H1 (cell line): Measurements from ENCODE around the gene STIMATE. TPM values are rescaled to one million over a fixed set of nuclear protein-coding genes. Genes with fewer than 3 reads are reported as not detected.

Experiments used
- CTCF ChIA-PET: fragments of 300-600 bp; sonication (Branson Sonifier 250); formaldehyde crosslinking; loops from one replicate; lab custom pipeline; 2021; ENCODE audit not compliant: partially characterized antibody; lab: Charles Lee
- POLR2A ChIA-PET: fragments of 300-600 bp; sonication (Branson Sonifier 250); formaldehyde crosslinking; loops from one replicate; lab custom pipeline; 2021; ENCODE audit warnings: inconsistent platforms; ENCODE audit not compliant: partially characterized antibody; lab: Charles Lee
- DNase-seq, 2 experiments: peaks; one replicate each; pipeline versions ENCODE4 v3.0.0 to v3.0.0-alpha.2; 2010 to 2022; ENCODE audit warnings: low spot score in 2 of 2, low read depth in 1 of 2, mixed read lengths in 1 of 2
- FAIRE-seq: peaks from 2 replicates; lab custom pipeline; 2011; peaks lifted over from hg19 to GRCh38; lab: Jason Lieb, UNC
- H2AFZ ChIP-seq: 2 replicates; pipeline ENCODE4 v1.8.1; 2012; ENCODE audit warnings: low read length, inconsistent platforms
- H2AK5ac ChIP-seq: 2 replicates; pipeline ENCODE4 v1.6.1; 2013; ENCODE audit warnings: low read depth, low read length
- H2BK120ac ChIP-seq: replicated peaks from 2 replicates; pipeline ENCODE3; 2013; ENCODE audit warnings: low read depth, low read length, inconsistent platforms
- H2BK12ac ChIP-seq: 2 replicates; pipeline ENCODE4 v1.6.1; 2013; ENCODE audit warnings: low read depth, low read length
- H2BK15ac ChIP-seq: 2 replicates; pipeline ENCODE4 v1.6.1; 2013; ENCODE audit warnings: low read length
- H2BK20ac ChIP-seq: 2 replicates; pipeline ENCODE4 v1.6.1; 2013; ENCODE audit warnings: low read length
- H2BK5ac ChIP-seq: 2 replicates; pipeline ENCODE4 v1.6.1; 2013; ENCODE audit warnings: low read depth, low read length
- H3K14ac ChIP-seq: 2 replicates; pipeline ENCODE4 v1.6.1; 2013; ENCODE audit warnings: inconsistent platforms; ENCODE audit not compliant: insufficient read length
- H3K18ac ChIP-seq: 2 replicates; pipeline ENCODE4 v1.6.1; 2013; ENCODE audit warnings: low read length; ENCODE audit errors: extremely low read depth
- H3K23ac ChIP-seq: 2 replicates; pipeline ENCODE4 v1.6.1; 2013; ENCODE audit warnings: inconsistent platforms; ENCODE audit not compliant: insufficient read length
- H3K23me2 ChIP-seq: 2 replicates; pipeline ENCODE4 v1.6.1; 2013; ENCODE audit warnings: low read depth, low read length
- H3K27ac ChIP-seq: 2 replicates; pipeline ENCODE4 v1.6.1; 2011; ENCODE audit warnings: low read depth, low read length, inconsistent platforms
- H3K27me3 ChIP-seq, 4 experiments: replicated peaks in 1 of 4; 1 replicate in 1 of 4; 2 replicates in 3 of 4; pipeline versions ENCODE4 v1.6.1 to v1.8.1; 2011 to 2013; ENCODE audit warnings: low read length in 3 of 4, mild to moderate bottlenecking in 3 of 4, inconsistent platforms in 2 of 4, mixed read lengths in 2 of 4, moderate library complexity in 1 of 4; ENCODE audit not compliant: control insufficient read depth in 3 of 4, insufficient read depth in 3 of 4; ENCODE audit errors: extremely low read depth in 1 of 4
- H3K36me3 ChIP-seq, 4 experiments: 2 replicates each; pipeline versions ENCODE4 v1.6.1 to v1.8.1; 2011 to 2013; ENCODE audit warnings: mild to moderate bottlenecking in 4 of 4, low read length in 3 of 4, moderate library complexity in 2 of 4, control low read depth in 1 of 4, inconsistent platforms in 1 of 4; ENCODE audit not compliant: insufficient read depth in 4 of 4, control insufficient read depth in 2 of 4
- H3K4ac ChIP-seq: replicated peaks from 2 replicates; pipeline ENCODE3; 2013; ENCODE audit warnings: low read length, low read depth, mixed read lengths, inconsistent platforms; ENCODE audit not compliant: insufficient read length
- H3K4me1 ChIP-seq, 4 experiments: replicated peaks in 1 of 4; 1 replicate in 1 of 4; 2 replicates in 3 of 4; pipeline versions ENCODE4 v1.6.1 to v1.8.1; 2011 to 2013; ENCODE audit warnings: low read length in 3 of 4, inconsistent platforms in 2 of 4, mixed read lengths in 1 of 4; ENCODE audit not compliant: insufficient read depth in 4 of 4, control insufficient read depth in 3 of 4
- H3K4me2 ChIP-seq, 2 experiments: 2 replicates each; pipeline versions ENCODE4 v1.6.1 to v1.8.1; 2011 to 2013; ENCODE audit warnings: low read depth in 2 of 2, low read length in 2 of 2, control low read depth in 1 of 2, inconsistent platforms in 1 of 2, mild to moderate bottlenecking in 1 of 2; ENCODE audit not compliant: insufficient read depth in 1 of 2
- H3K4me3 ChIP-seq, 4 experiments: fragments of 200-600, 300-600 bp in 1 of 4; sonication (generic), shearing (Covaris generic), sonication (Bioruptor Twin) in 1 of 4; 2 replicates each; pipeline versions ENCODE4 v1.5.1 to v1.8.1; 2011 to 2016; ENCODE audit warnings: low read length in 4 of 4, low read depth in 3 of 4, control low read depth in 2 of 4, inconsistent platforms in 2 of 4, mild to moderate bottlenecking in 2 of 4, mixed read lengths in 1 of 4, moderate library complexity in 1 of 4; ENCODE audit not compliant: insufficient read depth in 2 of 4; ENCODE audit errors: extremely low read depth in 1 of 4
- H3K56ac ChIP-seq: replicated peaks from 2 replicates; pipeline ENCODE3; 2013; ENCODE audit warnings: low read depth, mild to moderate bottlenecking, mixed read lengths, low read length, inconsistent platforms; ENCODE audit not compliant: insufficient read length
- H3K79me1 ChIP-seq: 2 replicates; pipeline ENCODE4 v1.6.1; 2013; ENCODE audit warnings: low read depth, low read length, control low read depth
- H3K79me2 ChIP-seq, 2 experiments: 2 replicates each; pipeline versions ENCODE4 v1.6.1 to v1.8.1; 2012 to 2013; ENCODE audit warnings: low read length in 2 of 2, mild to moderate bottlenecking in 2 of 2, inconsistent platforms in 1 of 2; ENCODE audit not compliant: insufficient read depth in 2 of 2, control insufficient read depth in 1 of 2
- H3K9ac ChIP-seq, 4 experiments: replicated peaks in 1 of 4; 1 replicate in 1 of 4; 2 replicates in 3 of 4; pipeline versions ENCODE4 v1.6.1 to v1.8.1; 2011 to 2013; ENCODE audit warnings: low read depth in 3 of 4, low read length in 3 of 4, control low read depth in 2 of 4, mild to moderate bottlenecking in 2 of 4, moderate library complexity in 2 of 4, inconsistent platforms in 1 of 4; ENCODE audit errors: extremely low read depth in 1 of 4
- H3K9me3 ChIP-seq, 2 experiments: 2 replicates each; pipeline versions ENCODE4 v1.6.1 to v1.8.1; 2012 to 2013; ENCODE audit warnings: mild to moderate bottlenecking in 2 of 2, moderate library complexity in 2 of 2, control low read depth in 1 of 2, inconsistent platforms in 1 of 2, low read depth in 1 of 2, low read length in 1 of 2, mixed read lengths in 1 of 2; ENCODE audit not compliant: insufficient read depth in 2 of 2
- H4K20me1 ChIP-seq, 2 experiments: replicated peaks in 1 of 2; 2 replicates each; pipeline versions ENCODE3 to v1.8.1; 2011 to 2013; ENCODE audit warnings: inconsistent platforms in 2 of 2, low read length in 2 of 2, mild to moderate bottlenecking in 1 of 2; ENCODE audit not compliant: insufficient read depth in 2 of 2, control insufficient read depth in 1 of 2
- H4K5ac ChIP-seq: 2 replicates; pipeline ENCODE4 v1.6.1; 2013; ENCODE audit warnings: low read length, low read depth, mixed read lengths, inconsistent platforms; ENCODE audit not compliant: insufficient read length
- H4K8ac ChIP-seq: 2 replicates; pipeline ENCODE4 v1.8.0; 2013; ENCODE audit warnings: mild to moderate bottlenecking, moderate library complexity, low read length, inconsistent platforms; ENCODE audit not compliant: insufficient read depth; ENCODE audit errors: extremely low read depth
- H4K91ac ChIP-seq: replicated peaks from 2 replicates; pipeline ENCODE3; 2013; ENCODE audit warnings: low read length, mixed read lengths, inconsistent platforms; ENCODE audit not compliant: insufficient read length
- ATF2 ChIP-seq: IDR thresholded peaks from 2 replicates; pipeline ENCODE4 v1.6.1; 2012; ENCODE audit warnings: low read length, inconsistent platforms
- BRCA1 ChIP-seq: IDR thresholded peaks from 2 replicates; pipeline ENCODE4 v1.6.1; 2012; ENCODE audit warnings: low read depth, low read length, improper control_type of control experiment
- JUN ChIP-seq: IDR thresholded peaks from 2 replicates; pipeline ENCODE4 v1.6.1; 2011; ENCODE audit warnings: low read depth, mild to moderate bottlenecking, improper control_type of control experiment, low read length
- PHF8 ChIP-seq: fragments of 200-600 bp; sonication (generic); conservative IDR thresholded peaks from 2 replicates; pipeline ENCODE4 v1.7.1; 2012; ENCODE audit warnings: low read depth, mild to moderate bottlenecking, inconsistent platforms, low read length, moderate library complexity
- RAD21 ChIP-seq, 2 experiments: IDR thresholded peaks in 1 of 2; conservative IDR thresholded peaks in 1 of 2; 2 replicates each; pipeline ENCODE4 v1.6.1; 2011; ENCODE audit warnings: low read depth in 2 of 2, low read length in 2 of 2, improper control_type of control experiment in 1 of 2, inconsistent platforms in 1 of 2, mild to moderate bottlenecking in 1 of 2, moderate library complexity in 1 of 2
- RXRA ChIP-seq: IDR thresholded peaks from 2 replicates; pipeline ENCODE4 v1.6.1; 2011; ENCODE audit warnings: low read depth, mild to moderate bottlenecking, low read length, moderate library complexity; ENCODE audit not compliant: insufficient read depth
- WGBS, 2 experiments: shearing (Covaris generic) in 1 of 2; methylation state at CpG; one replicate each; pipeline versions ENCODE4 v1.1.6 to v1.1.7; 2013 to 2015; ENCODE audit warnings: low lambda C conversion rate in 2 of 2, mixed read lengths in 2 of 2, inconsistent platforms in 1 of 2, low coverage in 1 of 2, missing lambda C conversion rate in 1 of 2; ENCODE audit not compliant: insufficient replicate concordance in 2 of 2, insufficient coverage in 1 of 2, insufficient read length in 1 of 2; ENCODE audit errors: extremely low coverage in 1 of 2, missing lambda C conversion rate in 1 of 2; 5-methylcytosine and 5-hydroxymethylcytosine counted together
- polyA plus RNA-seq, 7 experiments: library from polyadenylated mRNA; depleted of rRNA in 3 of 7; stranded (reverse) in 5 of 7; unstranded in 2 of 7; fragments of >200 nt in 5 of 7; fragments of 200-250 nt in 2 of 7; gene quantifications; 1 replicate in 5 of 7; 2 replicates in 1 of 7; 4 replicates in 1 of 7; pipeline versions ENCODE4 v1.2.1 to v1.2.3, GENCODE V29; 2011 to 2013; ENCODE audit warnings: missing spikeins in 2 of 7, mixed read lengths in 2 of 7
- total RNA-seq: library from RNA; stranded (reverse); fragmentation: NEBNext Ultra II Directional; extraction: Animal tissue kit (Norgen Biotek cat#: 25700); gene quantifications from 2 replicates; pipeline ENCODE4 v1.2.1, GENCODE V29; 2021

Gene STIMATE
- total and polyA plus RNA-seq, 2 of the 8 experiments (the other 6 are each of a cell fraction or from before 2014, with no cell fraction given) = 17.5 to 22.1 TPM

GRCh38 chr3:52934630-52935530, 37.5 kb upstream of the STIMATE start:
- Histone ChIP-seq H2AFZ (no peak overlapping the region), H3K4me2 (no peak overlapping the region), H3K79me2 (no peaks in the 10 kb centered on the region), H2BK12ac (no peak overlapping the region), H3K79me1 (no peaks in the 10 kb centered on the region), H3K18ac (no peak overlapping the region), H2BK15ac (no peak overlapping the region), H3K4me3 (no peak overlapping the region), H3K27ac (no peak overlapping the region), H3K23me2 (no peaks in the 10 kb centered on the region), H4K91ac (no peak overlapping the region), H3K36me3 (no peaks in the 10 kb centered on the region), H3K4me1 (no peaks in the 10 kb centered on the region), H2BK5ac (no peak overlapping the region), H3K14ac (no peak overlapping the region), H4K8ac (no peak overlapping the region), H3K23ac (no peak overlapping the region), H3K9me3 (no peaks in the 10 kb centered on the region), H3K56ac (no peak overlapping the region), H2AK5ac (no peak overlapping the region), H4K5ac (no peak overlapping the region), H2BK120ac (no peak overlapping the region), H3K4ac (no peak overlapping the region), H3K27me3 (no peaks in the 10 kb centered on the region), H4K20me1 (no peaks in the 10 kb centered on the region), H2BK20ac (no peak overlapping the region), H3K9ac (no peak overlapping the region)
- POLR2A ChIA-PET = no interaction called here
- WGBS, 2 experiments = 45% methylated on average over 8 of the region's 8 CpGs; no CpG with 5 or more reads in 1 of the 2 experiments
- CTCF ChIA-PET = interaction anchor here (0.6 to 2.8 kb wide), 38 partner anchors 8 to 142 kb away, joined by 3 to 27 read pairs (median 3); no protein-coding TSS in a partner anchor
- DNase-seq (peak in 1 of 2 experiments; percentile 1), FAIRE-seq (peak; percentile 90)
- peak; percentile 51 to 59 for TF ChIP-seq RAD21 (IDR thresholded peaks at IDR 0.05 in 1 of 2, conservative IDR thresholded peaks at IDR 0.05 in 1 of 2; ENCODE audit: low read depth in 2 of 2, low read length in 2 of 2)
- no peak for TF ChIP-seq RXRA
- no peak for TF ChIP-seq PHF8
- no peak for TF ChIP-seq JUN
- no peak for TF ChIP-seq ATF2
- no peak for TF ChIP-seq BRCA1
